HepG2 (cell line): ENCODE results near the gene NOVA2. TPM values are rescaled to one million over a fixed set of nuclear protein-coding genes. Genes with fewer than 3 reads are reported as not detected.

Experiments
- ATF1 ChIP-seq: IDR thresholded peaks from 2 replicates; pipeline ENCODE4 v1.6.1; 2016; ENCODE audit warnings: mild to moderate bottlenecking, control low read depth
- EED ChIP-seq: sonication (generic); formaldehyde crosslinking; IDR thresholded peaks from 2 replicates; pipeline ENCODE4 v1.5.0; 2020; ENCODE audit warnings: mild to moderate bottlenecking, missing genetic modification reagents
- GATAD2A ChIP-seq: IDR thresholded peaks from 2 replicates; pipeline ENCODE4 v1.6.1; 2016
- JDP2 ChIP-seq: sonication (generic); formaldehyde crosslinking; IDR thresholded peaks from 2 replicates; pipeline ENCODE4 v1.8.1; 2022; ENCODE audit warnings: missing genetic modification reagents, borderline replicate concordance
- MXI1 ChIP-seq: IDR thresholded peaks from 3 replicates; pipeline ENCODE4 v1.6.1; 2012; ENCODE audit warnings: low read depth, low read length, inconsistent platforms, borderline replicate concordance
- MYC ChIP-seq: sonication (generic); formaldehyde crosslinking; IDR thresholded peaks from 2 replicates; pipeline ENCODE4 v1.9.0; 2021; ENCODE audit warnings: missing genetic modification reagents, borderline replicate concordance
- NFAT5 ChIP-seq: sonication (generic); formaldehyde crosslinking; IDR thresholded peaks from 2 replicates; pipeline ENCODE4 v1.4.0; 2020; ENCODE audit warnings: missing genetic modification reagents
- PRDM4 ChIP-seq: sonication (generic); formaldehyde crosslinking; IDR thresholded peaks from 2 replicates; pipeline ENCODE4 v1.9.0; 2021; ENCODE audit warnings: missing genetic modification reagents, borderline replicate concordance
- RBFOX2 ChIP-seq: fragments of 200-400 bp; formaldehyde crosslinking; IDR thresholded peaks from 2 replicates; pipeline ENCODE4 v1.6.1; 2017; ENCODE audit warnings: low read depth, mild to moderate bottlenecking, low read length
- SP1 ChIP-seq, 2 experiments: fragments of 450-650 bp in 1 of 2; sonication (generic) in 1 of 2; formaldehyde crosslinking in 1 of 2; IDR thresholded peaks; 2 replicates each; pipeline versions ENCODE4 v1.4.0 to v1.6.1; 2016 to 2020; ENCODE audit warnings: missing genetic modification reagents in 1 of 2
- TGIF2 ChIP-seq: IDR thresholded peaks from 2 replicates; pipeline ENCODE4 v1.6.1; 2016; ENCODE audit warnings: control low read depth, missing compliant biosample characterization
- YEATS4 ChIP-seq: sonication (generic); formaldehyde crosslinking; IDR thresholded peaks from 2 replicates; pipeline ENCODE4 v1.4.0; 2020; ENCODE audit warnings: missing genetic modification reagents, borderline replicate concordance
- ZNF276 ChIP-seq: sonication (generic); formaldehyde crosslinking; IDR thresholded peaks from 2 replicates; pipeline ENCODE4 v1.4.0; 2020; ENCODE audit warnings: mild to moderate bottlenecking, low read depth, missing genetic modification reagents
- ZNF766 ChIP-seq: sonication (generic); formaldehyde crosslinking; IDR thresholded peaks from 2 replicates; pipeline ENCODE4 v1.5.0; 2020; ENCODE audit warnings: missing genetic modification reagents, borderline replicate concordance
- polyA plus RNA-seq, 8 experiments: library from polyadenylated mRNA; depleted of rRNA in 3 of 8; stranded (reverse) in 7 of 8; unstranded in 1 of 8; fragments of >200 nt; fragmentation: Illumina TruSeq in 4 of 8; extraction: Trizol in 4 of 8; gene quantifications; 2 replicates each; pipeline versions ENCODE4 v1.2.1 to v1.2.3, GENCODE V29; 2011 to 2016; ENCODE audit warnings: low read depth in 4 of 8, missing spikeins in 1 of 8, mixed read lengths in 1 of 8; ENCODE audit not compliant: insufficient read depth in 1 of 8
- total RNA-seq, 5 experiments: library from RNA; depleted of rRNA; stranded (reverse); fragments of >200 nt; fragmentation: Illumina TruSeq; extraction: Trizol; gene quantifications; 2 replicates each; pipeline ENCODE4 v1.2.3, GENCODE V29; 2016; ENCODE audit warnings: low read depth in 1 of 5
- TF ChIP-seq, protein P1 (sequence below): sonication (generic); formaldehyde crosslinking; IDR thresholded peaks from 2 replicates; pipeline ENCODE4 v1.4.0; 2020; ENCODE audit warnings: missing genetic modification reagents, mild to moderate bottlenecking, borderline replicate concordance
- TF ChIP-seq, protein P2 (sequence below): sonication (generic); formaldehyde crosslinking; IDR thresholded peaks from 2 replicates; pipeline ENCODE4 v1.5.0; 2020; ENCODE audit warnings: missing genetic modification reagents, mild to moderate bottlenecking, borderline replicate concordance

The NOVA2 gene
- total and polyA plus RNA-seq, 2 of the 13 experiments (the other 11 are each of a cell fraction or from before 2014, with no cell fraction given) = not detected

- no peak for TF ChIP-seq PRDM4 (CRISPR knock-in tag)
- TF ChIP-seq, protein P1, sequence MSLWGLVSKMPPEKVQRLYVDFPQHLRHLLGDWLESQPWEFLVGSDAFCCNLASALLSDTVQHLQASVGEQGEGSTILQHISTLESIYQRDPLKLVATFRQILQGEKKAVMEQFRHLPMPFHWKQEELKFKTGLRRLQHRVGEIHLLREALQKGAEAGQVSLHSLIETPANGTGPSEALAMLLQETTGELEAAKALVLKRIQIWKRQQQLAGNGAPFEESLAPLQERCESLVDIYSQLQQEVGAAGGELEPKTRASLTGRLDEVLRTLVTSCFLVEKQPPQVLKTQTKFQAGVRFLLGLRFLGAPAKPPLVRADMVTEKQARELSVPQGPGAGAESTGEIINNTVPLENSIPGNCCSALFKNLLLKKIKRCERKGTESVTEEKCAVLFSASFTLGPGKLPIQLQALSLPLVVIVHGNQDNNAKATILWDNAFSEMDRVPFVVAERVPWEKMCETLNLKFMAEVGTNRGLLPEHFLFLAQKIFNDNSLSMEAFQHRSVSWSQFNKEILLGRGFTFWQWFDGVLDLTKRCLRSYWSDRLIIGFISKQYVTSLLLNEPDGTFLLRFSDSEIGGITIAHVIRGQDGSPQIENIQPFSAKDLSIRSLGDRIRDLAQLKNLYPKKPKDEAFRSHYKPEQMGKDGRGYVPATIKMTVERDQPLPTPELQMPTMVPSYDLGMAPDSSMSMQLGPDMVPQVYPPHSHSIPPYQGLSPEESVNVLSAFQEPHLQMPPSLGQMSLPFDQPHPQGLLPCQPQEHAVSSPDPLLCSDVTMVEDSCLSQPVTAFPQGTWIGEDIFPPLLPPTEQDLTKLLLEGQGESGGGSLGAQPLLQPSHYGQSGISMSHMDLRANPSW (CRISPR knock-in tag) = no peak
- peak; percentile 94 for TF ChIP-seq ATF1
- TF ChIP-seq EED (CRISPR knock-in tag) = no peak
- TF ChIP-seq MXI1 = peak; percentile 98; the same call in 2 of the 3 replicates
- 0 out of 2 replicates have a peak, but pooled peaks have one; percentile 12 for TF ChIP-seq TGIF2 (CRISPR knock-in tag)
- no peak; the same call in 1 of the 2 replicates for TF ChIP-seq GATAD2A (CRISPR knock-in tag)
- peak; percentile 21; the same call in 1 of the 2 replicates for TF ChIP-seq SP1 (IDR thresholded peaks at IDR 0.05)
- TF ChIP-seq SP1 (CRISPR knock-in tag; IDR thresholded peaks at IDR 0.05) = peak; percentile 90
- TF ChIP-seq JDP2 (CRISPR knock-in tag) = no peak
- no peak for TF ChIP-seq NFAT5 (CRISPR knock-in tag)
- TF ChIP-seq RBFOX2 = peak; percentile 70
- TF ChIP-seq MYC (CRISPR knock-in tag) = peak; percentile 94
- no peak for TF ChIP-seq ZNF276 (CRISPR knock-in tag)
- no peak; the same call in 1 of the 2 replicates for TF ChIP-seq ZNF766
- TF ChIP-seq, protein P2, sequence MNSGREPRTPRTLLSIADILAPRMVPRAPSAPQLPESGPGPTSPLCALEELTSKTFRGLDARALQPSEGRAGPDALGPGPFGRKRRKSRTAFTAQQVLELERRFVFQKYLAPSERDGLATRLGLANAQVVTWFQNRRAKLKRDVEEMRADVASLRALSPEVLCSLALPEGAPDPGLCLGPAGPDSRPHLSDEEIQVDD (CRISPR knock-in tag) = no peak
- TF ChIP-seq YEATS4 (CRISPR knock-in tag) = peak; percentile 69
Measured at GRCh38 chr19:45994998-45995714, 21.5 kb upstream of the NOVA2 start, which contains the start of gene CCDC61 (continued).
